Stomach (tissue), 9 donors: Measurements from ENCODE around the gene CTNND2. TPM values are rescaled to one million over a fixed set of nuclear protein-coding genes. Genes with fewer than 3 reads are reported as not detected.

ENCODE experiments used
- DNase-seq, 2 donors: peaks; one replicate each; pipeline versions ENCODE4 v3.0.0 to v3.0.0-alpha.2; 2013 to 2019
- H3K27ac ChIP-seq, 5 donors: fragments of 200-600 bp in 4 of 5; sonication (generic) in 4 of 5; one replicate each; pipeline ENCODE4 v1.5.1; 2013 to 2019; ENCODE audit warnings: mild to moderate bottlenecking in 1 of 5, moderate library complexity in 1 of 5
- H3K27me3 ChIP-seq, 3 donors: fragments of 200-600 bp; sonication (generic); one replicate each; pipeline ENCODE4 v1.5.1; 2017 to 2019; ENCODE audit warnings: mixed run types in 1 of 3
- H3K36me3 ChIP-seq, 4 donors: fragments of 200-600 bp; sonication (generic); 1 replicate in 3 of 4; 2 replicates in 1 of 4; pipeline ENCODE4 v1.5.1; 2016 to 2019
- H3K4me1 ChIP-seq, 4 donors: fragments of 200-600 bp; sonication (generic); one replicate each; pipeline ENCODE4 v1.5.1; 2016 to 2019
- H3K4me3 ChIP-seq, 4 donors: fragments of 200-600 bp; sonication (generic) in 3 of 4; one replicate each; pipeline ENCODE4 v1.5.1; 2016 to 2019; ENCODE audit warnings: mild to moderate bottlenecking in 1 of 4
- H3K9me3 ChIP-seq, 4 donors: fragments of 200-600 bp; sonication (generic); one replicate each; pipeline ENCODE4 v1.5.1; 2016 to 2019
- CTCF ChIP-seq, 7 experiments: fragments of 450-650 bp in 4 of 7; fragments of 200-600 bp in 3 of 7; sonication (generic) in 3 of 7; IDR thresholded peaks; one replicate each; pipeline ENCODE4 v1.5.1; 2016 to 2019; ENCODE audit warnings: antibody characterized with exemption in 7 of 7, control low read depth in 2 of 7, mild to moderate bottlenecking in 1 of 7
- EP300 ChIP-seq: sonication (generic); formaldehyde crosslinking; IDR thresholded peaks from one replicate; pipeline ENCODE4 v1.6.1; 2017; ENCODE audit warnings: antibody characterized with exemption
- POLR2A ChIP-seq, 4 donors: fragments of 450-650 bp; IDR thresholded peaks; one replicate each; pipeline ENCODE4 v1.6.1; 2016; ENCODE audit warnings: antibody characterized with exemption in 4 of 4, control low read depth in 2 of 4, mild to moderate bottlenecking in 1 of 4, moderate library complexity in 1 of 4
- POLR2AphosphoS5 ChIP-seq, 3 donors: sonication (generic); formaldehyde crosslinking; IDR thresholded peaks; one replicate each; pipeline ENCODE4 v1.6.1; 2016; ENCODE audit warnings: antibody characterized with exemption in 3 of 3
- WGBS, 5 donors: extraction: QIAGEN DNeasy Blood & Tissue Kit in 3 of 5; methylation state at CpG; one replicate each; pipeline versions ENCODE4 v1.1.5 to v1.1.7; 2013 to 2018; 5-methylcytosine and 5-hydroxymethylcytosine counted together
- intact Hi-C: fragments of 100-400 bp; cut with DNase I; formaldehyde crosslinking; loops from one replicate; pipeline ENCODE4 v1.15.1; 2023; ENCODE audit warnings: low total_unique reads
- polyA plus RNA-seq, 3 donors: library from polyadenylated mRNA; stranded (reverse); fragments of 200-250 nt; gene quantifications; one replicate each; pipeline ENCODE4 v1.2.3, GENCODE V29; 2013
- total RNA-seq, 5 donors: library from RNA; depleted of rRNA; stranded (reverse); fragments of >200 nt; gene quantifications; one replicate each; pipeline versions ENCODE4 v1.1.0 to v1.2.3, GENCODE V29; 2014 to 2016
- donor health status: healthy with polysubstance abuse.
- donor health status: Bipolar disorder and iron deficiency.
- donor health status: healthy.

The CTNND2 gene
- total and polyA plus RNA-seq, 8 donors, result 0.29 to 3.4 (median 2.0) TPM; not detected in 2

GRCh38 chr5:11909471-11909870 is 5.2 kb upstream of the CTNND2 start:
- TF ChIP-seq POLR2AphosphoS5 (IDR thresholded peaks at IDR 0.05) (no peak), EP300 (no peak), POLR2A (IDR thresholded peaks at IDR 0.05) (no peak), CTCF (IDR thresholded peaks at IDR 0.05) (no peak)
- H3K9me3 ChIP-seq, result peaks cover 0 to 8% (median 0%) of the 10 kb centered on the region in 4 donors
- peaks cover 0 to 5% (median 2%) of the 10 kb centered on the region in 4 donors for H3K4me1 ChIP-seq
- no peaks in the 10 kb centered on the region for H3K36me3 ChIP-seq
- no peak for DNase-seq
- peaks cover 0 to 31% (median 0%) of the 10 kb centered on the region in 3 donors for H3K27me3 ChIP-seq
- H3K4me3 ChIP-seq, result no peak overlapping the region
- 62 to 74% (median 70%) methylated on average over 2 of the region's 2 CpGs for WGBS, 5 donors
- no peak overlapping the region for H3K27ac ChIP-seq
- intact Hi-C loops, result no loop called here

GRCh38 chr5:11906497-11906896 is 2.3 kb upstream of the CTNND2 start:
- no peak for DNase-seq
- TF ChIP-seq CTCF (IDR thresholded peaks at IDR 0.05), result no peak
- TF ChIP-seq POLR2AphosphoS5 (IDR thresholded peaks at IDR 0.05), result no peak
- no peak for TF ChIP-seq EP300
- no peak for TF ChIP-seq POLR2A (IDR thresholded peaks at IDR 0.05)
- Histone ChIP-seq H3K36me3 (no peaks in the 10 kb centered on the region), H3K4me1 (peaks cover 0 to 19% (median 9%) of the 10 kb centered on the region in 4 donors), H3K9me3 (peaks cover 0 to 6% (median 3%) of the 10 kb centered on the region in 4 donors), H3K27me3 (peaks cover 0 to 55% (median 13%) of the 10 kb centered on the region in 3 donors), H3K27ac (no peak overlapping the region), H3K4me3 (no peak overlapping the region)
- WGBS, 5 donors, result 60 to 81% (median 71%) methylated on average over 2 of the region's 2 CpGs
- intact Hi-C loops, result no loop called here

GRCh38 chr5:11905206-11905605 is 960 bp upstream of the CTNND2 start:
- WGBS, 5 donors, result 30 to 46% (median 39%) methylated on average over 12 of the region's 12 CpGs
- no peak overlapping the region for H3K4me3 ChIP-seq
- no peak for DNase-seq
- peaks cover 0 to 6% (median 0%) of the 10 kb centered on the region in 4 donors for H3K9me3 ChIP-seq
- H3K36me3 ChIP-seq, result no peaks in the 10 kb centered on the region
- TF ChIP-seq EP300 (no peak), POLR2AphosphoS5 (IDR thresholded peaks at IDR 0.05) (no peak), CTCF (IDR thresholded peaks at IDR 0.05) (no peak), POLR2A (IDR thresholded peaks at IDR 0.05) (no peak)
- H3K27me3 ChIP-seq, result peaks cover 0 to 61% (median 13%) of the 10 kb centered on the region in 3 donors
- peaks cover 0 to 19% (median 9%) of the 10 kb centered on the region in 4 donors for H3K4me1 ChIP-seq
- H3K27ac ChIP-seq, result no peak overlapping the region
- intact Hi-C loops, result no loop called here

GRCh38 chr5:11903614-11904264 is 507 bp downstream of the CTNND2 start:
- intact Hi-C loops, result no loop called here
- Histone ChIP-seq H3K27me3 (peaks cover 0 to 61% (median 13%) of the 10 kb centered on the region in 3 donors), H3K27ac (peak overlapping the region in 1 of 5 donors; percentile 29), H3K4me1 (peaks cover 0 to 19% (median 9%) of the 10 kb centered on the region in 4 donors), H3K36me3 (no peaks in the 10 kb centered on the region), H3K9me3 (peaks cover 0 to 6% (median 0%) of the 10 kb centered on the region in 4 donors), H3K4me3 (peak overlapping the region; percentile 33 to 45 (median 38))
- peak in 1 of 2 donors; percentile 75 for DNase-seq
- TF ChIP-seq EP300 (no peak), POLR2AphosphoS5 (IDR thresholded peaks at IDR 0.05) (no peak), CTCF (IDR thresholded peaks at IDR 0.05) (no peak), POLR2A (IDR thresholded peaks at IDR 0.05) (no peak)
- 1 to 4% (median 3%) methylated on average over 50 to 97 of the region's 97 CpGs; no CpG with 5 or more reads in 1 of the 5 donors for WGBS, 5 donors
